GM21367 (cell line): ENCODE results near the gene AGTPBP1.

Experiments
- ATAC-seq: cut with Tn5 transposase; IDR thresholded peaks from one replicate; pipeline ENCODE4 v1.9.1; 2021; ENCODE audit not compliant: unreplicated experiment

AGTPBP1 gene

DNA sequence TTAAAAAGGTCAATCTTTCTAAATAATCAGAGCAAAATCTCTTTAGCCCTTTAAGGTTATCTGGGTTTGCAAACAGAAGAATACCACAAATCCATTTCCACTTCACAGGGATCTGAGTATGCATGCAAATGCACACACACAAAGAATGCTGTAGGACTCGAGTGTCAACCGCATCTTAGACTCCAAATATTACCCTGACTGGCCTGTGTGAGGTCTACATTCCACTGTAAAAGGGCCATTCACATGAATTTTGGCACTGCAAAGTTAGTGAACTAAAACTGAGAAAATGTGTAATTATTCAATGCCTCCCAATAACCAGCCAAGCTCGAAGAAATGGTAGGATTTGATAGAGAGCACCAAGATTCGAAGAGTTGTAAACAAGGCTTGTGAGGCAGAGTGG is 199.9 kb downstream of the AGTPBP1 start:
- no peak for ATAC-seq

DNA sequence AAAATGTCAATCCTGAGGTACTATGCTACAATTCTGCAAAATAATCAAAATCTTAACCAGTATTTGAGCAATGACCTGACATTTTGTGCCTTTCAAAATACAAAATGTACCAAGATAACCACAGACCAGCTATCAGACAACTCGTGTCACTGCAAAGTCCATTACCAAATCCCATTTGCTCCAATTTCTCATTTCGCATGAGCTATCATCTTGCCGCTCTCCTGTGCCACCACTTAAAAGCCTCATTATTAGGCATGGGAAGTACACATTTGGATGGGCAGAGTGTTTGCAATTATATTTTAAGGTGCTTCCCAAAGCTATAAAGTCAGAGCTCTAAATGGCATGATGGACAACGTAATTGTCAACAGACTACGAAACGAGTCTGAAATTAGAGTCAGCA is 205.2 kb downstream of the AGTPBP1 start:
- ATAC-seq: no peak

DNA sequence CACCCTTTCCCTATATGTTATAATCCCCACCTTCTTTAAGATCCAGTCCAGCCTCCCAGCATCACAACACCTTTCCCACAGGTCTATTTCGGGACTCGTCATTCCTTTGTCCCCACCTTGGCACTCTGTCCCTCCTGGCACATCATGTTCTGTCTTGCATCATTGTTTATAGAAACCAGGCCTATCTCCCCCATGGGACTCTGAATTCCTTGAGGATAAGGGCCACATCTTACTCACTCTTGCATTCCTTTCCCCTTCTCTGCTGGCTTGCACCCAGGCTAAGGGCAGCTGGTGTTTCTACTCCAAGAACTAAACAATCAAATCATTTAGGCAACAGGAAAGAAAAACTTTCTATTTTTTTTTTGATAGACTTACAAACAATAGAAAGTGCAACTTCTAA is 205.7 kb downstream of the AGTPBP1 start:
- no peak for ATAC-seq

DNA sequence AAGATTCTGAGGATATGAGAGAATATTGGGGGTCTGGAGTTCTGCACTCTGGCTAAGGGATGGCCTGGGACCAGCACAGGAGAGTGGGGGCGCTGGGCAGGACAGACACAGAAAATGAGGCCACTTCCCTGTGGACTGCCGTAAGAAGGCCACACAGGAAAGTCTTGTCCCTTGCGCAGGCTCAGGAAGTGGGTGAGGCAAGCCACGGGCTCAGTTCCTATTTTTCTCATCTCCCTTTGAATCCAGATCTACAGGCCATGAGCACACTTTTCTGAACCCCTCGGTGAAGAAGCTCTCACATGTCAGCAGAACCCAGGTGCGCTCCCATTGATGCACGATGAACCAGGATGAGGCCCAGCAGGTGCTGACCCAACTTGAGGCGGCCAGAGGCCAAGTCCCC is 207.4 kb downstream of the AGTPBP1 start:
- ATAC-seq: no peak

DNA sequence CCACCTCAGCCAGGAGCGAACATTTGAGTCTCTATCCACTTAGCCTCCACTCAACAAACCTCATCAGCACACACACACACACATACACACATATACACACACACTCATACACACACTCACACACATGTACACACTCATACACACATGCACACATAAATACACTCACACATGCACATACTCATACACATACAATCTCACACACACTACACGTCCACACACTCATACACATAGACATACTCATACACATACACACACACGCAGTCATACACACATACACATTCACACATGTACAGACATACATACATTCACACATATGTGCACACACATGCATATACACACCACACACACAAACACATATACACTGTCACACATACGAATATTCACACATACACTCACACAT is 208.2 kb downstream of the AGTPBP1 start:
- ATAC-seq: no peak

DNA sequence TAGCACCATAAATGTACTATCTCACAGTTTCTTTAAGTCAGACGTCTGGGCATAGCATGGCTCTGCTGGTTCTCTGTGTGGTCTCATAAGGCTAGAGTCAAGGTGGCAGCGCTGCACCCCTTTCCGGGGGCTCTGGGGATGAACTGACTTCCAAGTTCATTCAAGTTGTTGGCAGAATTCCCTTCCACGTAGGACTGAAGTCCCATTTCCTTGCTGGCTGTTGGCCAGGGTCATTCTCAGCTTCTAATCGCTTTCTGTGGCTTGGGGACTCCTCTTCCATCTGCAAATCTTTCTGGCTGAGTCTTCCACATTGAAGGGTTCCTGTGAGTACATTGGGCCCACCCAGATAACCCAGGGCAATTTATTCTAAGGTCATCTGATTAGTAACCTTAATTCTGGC is 211.0 kb downstream of the AGTPBP1 start:
- ATAC-seq: no peak

DNA sequence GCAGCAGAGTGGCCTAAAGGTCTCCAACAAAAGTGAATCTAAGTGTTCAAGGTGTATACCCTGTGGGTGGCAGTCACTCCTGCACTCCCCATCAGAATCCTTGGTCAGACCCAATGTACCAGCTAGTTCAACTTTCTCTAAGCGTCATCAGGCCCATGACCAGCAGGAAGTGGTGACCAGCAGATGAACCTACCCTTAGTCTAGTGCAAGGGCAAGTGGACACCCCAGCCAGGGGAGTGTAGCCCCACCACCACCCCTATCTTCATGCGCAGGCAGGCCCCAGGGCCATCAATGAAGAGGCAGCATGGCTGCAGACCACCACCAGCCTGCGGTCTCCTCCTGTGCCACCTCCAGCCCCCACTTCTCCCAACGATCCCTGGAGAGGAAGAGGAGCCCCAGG is 213.1 kb downstream of the AGTPBP1 start:
- no peak for ATAC-seq

DNA sequence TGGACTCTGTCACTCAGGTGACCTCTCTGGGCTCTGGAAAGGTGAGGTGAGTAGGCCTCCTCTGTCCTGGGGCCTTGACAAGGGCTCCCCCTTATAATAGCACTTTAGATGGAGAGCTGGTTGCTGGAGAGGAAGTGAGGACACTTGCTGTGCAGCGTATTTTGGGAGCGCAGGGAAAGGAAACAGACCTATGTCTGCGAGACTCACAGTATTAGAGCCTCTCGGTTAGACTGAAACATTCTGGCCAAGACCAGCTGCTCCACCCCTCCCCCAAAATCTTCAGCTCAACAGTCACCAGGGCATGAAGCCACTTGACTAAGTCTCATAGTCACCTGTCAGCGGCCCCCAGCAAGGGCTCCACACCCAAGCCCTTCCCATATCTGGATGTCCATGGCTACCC is 213.6 kb downstream of the AGTPBP1 start:
- ATAC-seq: no peak

DNA sequence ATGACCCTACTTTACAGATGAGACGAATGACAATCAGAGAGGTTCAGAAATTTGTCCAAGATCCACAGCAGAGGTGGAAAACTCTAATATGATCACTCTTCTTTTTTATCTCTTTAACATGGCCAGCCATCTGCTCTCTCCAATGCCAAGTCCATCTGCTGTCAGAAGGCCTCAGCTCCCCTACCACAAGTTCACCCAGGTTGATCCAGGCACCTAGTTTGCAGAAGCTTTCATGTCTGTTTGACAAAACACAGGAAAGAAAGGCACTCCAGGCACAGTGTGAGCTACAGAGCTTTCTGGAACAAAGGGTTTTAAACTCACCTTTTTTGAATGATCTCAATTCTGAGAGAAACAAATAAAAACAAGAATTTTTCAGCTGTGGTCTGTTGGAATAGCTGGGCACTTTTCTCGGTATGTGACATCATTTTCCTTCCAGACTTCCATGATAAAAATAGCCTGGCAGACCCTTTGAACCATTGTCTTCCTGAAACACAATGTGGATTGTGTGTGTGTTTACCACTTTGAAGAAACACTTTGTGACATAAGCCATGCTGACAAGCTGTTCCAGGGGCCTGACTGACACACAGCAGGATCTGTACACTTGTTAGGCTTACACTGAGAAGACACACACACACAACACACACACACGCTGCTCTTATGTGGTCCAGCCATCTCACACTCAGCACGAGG is 214.3 kb downstream of the AGTPBP1 start:
- ATAC-seq: no peak

DNA sequence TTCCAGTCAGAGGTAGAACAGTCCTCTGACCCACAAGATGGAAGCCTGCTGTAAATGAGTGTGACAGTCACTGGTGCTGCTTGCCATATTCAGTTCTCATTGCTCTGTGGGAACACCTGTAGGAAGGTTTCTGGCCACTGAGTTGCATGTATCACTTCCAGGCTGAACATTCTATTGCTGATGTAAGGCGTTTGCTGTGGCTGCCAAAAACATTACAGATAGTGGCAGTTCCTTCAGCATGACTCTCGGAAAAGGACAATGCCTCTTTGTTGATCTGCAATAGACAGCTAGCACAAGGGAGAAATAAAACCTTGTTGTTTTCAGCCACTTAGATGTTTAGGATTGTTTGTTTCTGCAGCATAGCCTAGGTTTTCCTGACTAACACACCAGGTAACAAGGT is 217.2 kb downstream of the AGTPBP1 start:
- ATAC-seq: no peak

DNA sequence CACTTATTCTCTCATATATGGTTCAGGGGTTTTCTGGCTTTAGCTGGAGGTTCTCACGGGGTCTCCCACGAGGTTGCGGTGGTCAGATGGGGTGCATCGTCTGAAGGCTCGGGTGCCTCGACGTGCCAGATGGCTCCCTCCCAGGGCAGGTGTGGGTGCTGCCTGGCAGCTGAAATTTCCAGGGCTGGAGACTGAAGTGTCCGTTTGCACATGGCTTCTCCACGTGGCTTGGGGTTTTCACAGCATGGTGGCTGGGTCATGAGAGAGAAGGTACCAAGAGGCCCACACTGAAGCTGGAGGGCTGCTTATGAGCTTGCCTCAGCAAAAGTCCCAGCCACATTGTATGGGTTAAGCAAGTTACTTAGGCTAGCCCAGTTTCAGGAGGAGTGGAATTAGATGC is 218.6 kb downstream of the AGTPBP1 start:
- no peak for ATAC-seq

DNA sequence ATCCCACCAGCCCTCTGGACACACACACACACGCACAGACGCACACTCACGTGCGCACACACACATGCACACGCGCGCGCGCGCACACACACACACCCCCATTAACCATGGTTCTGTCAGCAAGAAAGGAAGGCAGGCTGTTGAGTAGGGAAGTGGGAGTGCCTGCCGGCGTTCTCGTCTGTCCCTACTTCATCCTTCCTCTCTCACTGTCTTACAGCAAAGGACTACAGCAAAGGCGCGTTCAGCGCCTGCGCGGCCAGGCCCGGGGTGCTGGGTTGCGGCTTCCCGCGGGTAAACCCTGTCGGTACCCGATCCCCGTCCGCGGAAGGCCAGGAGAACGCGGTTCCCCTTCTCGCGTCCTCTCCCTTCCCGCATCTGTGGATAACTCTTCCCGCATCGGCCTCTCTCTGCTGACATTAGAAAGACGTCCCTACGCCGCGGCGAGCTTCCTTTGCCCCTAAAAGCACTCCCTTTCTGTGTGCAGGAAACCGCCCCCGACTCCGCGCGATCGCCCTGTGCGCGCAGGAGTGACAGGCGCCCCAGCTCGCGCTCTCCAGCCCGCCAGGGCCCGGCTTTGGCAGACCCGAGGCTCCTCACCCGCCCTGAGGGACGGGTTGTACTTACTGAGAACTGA is 219.2 kb downstream of the AGTPBP1 start:
- no peak for ATAC-seq

DNA sequence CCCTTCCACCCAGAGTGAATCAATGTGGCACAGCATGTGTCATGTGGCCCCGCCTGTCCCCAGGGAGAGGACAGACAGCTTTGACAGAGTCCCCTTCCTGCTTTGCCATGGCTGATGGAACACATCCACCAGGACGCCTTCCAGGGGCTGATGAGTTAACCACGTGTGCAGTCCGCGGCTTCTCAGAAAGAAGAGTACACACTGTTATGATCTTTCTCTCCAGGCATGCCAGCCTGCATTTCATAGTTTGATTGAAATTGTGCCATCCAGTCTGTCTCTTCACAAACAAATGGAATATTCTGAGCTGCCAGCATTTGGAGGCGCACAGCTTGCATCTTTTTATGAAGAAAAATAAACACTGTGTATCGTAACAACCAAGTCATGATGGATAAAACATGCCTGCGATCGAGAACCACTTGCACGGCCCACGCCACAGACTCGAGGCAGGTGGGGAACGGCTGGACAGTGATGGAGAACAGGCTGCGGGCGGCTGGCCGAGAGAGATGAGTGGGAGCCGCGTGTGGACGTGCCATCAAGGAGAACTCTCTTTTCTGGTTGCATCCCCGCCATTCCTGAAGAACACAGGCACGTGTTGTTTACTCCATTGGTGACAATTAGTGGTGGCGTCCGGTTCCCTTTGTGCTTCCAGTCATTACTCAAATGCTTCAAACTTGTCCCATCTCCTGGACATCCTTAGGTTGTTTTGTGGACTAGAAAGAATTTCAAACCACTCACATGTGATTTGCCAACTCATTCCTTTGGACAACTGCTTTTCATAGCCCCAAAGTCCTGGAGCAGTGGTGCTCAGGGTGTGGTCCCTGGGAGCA is 220.2 kb downstream of the AGTPBP1 start:
- ATAC-seq: no peak

DNA sequence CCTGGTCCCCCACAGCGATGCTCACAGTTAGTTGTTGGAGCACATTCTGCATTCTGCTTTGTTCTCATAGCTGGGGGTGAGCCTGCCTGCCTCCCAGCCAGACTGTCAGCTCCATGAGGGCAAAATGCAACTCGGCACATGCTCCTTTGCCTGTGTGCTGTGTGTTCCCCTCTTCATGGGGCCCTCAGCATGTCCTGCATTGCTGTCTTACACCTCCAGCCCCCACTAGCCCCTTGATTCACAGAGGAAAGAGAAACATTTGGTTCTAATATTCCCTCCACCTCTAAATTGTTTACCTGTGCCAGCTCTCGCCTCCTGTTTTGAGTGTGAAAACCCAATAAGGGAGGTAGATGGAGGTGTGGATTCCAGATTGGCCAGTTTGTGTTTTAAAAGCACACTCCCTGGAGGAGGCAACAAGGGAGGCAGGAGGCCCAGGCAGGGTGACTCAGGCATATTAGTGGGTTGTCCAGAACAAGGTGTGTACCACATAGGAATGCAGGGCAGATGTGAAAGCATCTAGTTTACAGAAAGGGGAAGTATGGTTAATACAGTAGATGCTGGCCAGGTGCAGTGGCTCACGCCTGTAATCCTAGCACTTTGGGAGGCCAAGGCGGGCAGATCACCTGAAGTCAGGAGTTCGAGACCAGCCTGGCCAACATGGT is 224.6 kb downstream of the AGTPBP1 start:
- ATAC-seq: no peak

DNA sequence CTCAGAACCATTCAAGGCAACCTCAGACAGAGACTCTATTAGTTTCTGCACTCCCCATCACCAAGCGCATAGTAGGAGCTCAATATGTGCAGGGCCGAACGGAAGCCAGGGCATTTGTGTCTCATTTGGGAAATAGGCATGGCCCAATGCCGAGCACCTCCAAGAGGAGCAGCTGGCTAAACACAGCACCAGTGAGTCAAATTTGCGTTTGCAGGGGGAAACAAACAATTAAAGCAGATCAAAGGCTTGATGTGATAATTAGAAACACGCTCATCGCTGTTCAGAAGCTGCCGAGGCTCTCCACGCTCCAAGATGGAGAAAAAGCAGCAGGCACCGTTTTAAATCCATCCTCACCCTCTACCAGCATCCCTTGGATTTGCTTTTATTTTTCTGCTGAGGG is 225.3 kb downstream of the AGTPBP1 start:
- no peak for ATAC-seq

DNA sequence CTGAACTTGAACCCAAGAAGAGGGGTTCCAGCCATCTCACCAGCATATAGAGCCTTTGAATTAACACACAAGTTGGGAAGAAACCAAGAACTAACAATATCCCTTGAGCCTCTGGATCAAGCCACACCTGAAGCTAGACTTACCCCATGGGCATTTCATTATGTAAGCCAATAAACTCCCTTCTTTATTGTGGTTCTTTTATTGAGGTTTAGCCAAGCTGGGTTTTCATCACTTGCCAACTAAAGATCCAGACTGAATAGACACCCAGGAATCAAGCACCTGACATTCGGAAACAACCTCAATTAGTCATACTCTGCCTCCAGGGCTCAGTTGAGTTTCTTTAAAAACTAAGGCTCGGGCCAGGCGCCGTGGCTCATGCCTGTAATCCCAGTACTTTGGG is 226.7 kb downstream of the AGTPBP1 start:
- no peak for ATAC-seq

DNA sequence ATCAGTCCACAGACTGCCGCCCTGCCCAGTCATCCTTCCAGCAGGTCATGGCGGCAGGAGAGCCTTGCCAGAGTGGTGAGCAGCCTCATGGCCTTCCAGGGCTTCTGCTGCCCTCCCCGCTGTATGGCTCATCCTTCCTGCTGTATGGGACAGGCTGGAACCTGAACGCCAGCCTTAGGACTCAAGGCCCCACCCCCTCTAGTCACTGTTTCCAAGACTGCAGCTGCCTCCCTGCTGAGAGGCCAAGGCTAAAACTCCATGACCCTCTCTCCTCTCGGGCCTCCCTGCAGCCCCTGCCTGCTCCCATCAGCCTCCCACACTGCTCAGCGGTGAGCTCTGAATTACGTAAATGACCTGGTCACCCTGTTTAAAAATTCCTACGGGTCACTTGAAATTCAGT is 227.5 kb downstream of the AGTPBP1 start:
- ATAC-seq: no peak

DNA sequence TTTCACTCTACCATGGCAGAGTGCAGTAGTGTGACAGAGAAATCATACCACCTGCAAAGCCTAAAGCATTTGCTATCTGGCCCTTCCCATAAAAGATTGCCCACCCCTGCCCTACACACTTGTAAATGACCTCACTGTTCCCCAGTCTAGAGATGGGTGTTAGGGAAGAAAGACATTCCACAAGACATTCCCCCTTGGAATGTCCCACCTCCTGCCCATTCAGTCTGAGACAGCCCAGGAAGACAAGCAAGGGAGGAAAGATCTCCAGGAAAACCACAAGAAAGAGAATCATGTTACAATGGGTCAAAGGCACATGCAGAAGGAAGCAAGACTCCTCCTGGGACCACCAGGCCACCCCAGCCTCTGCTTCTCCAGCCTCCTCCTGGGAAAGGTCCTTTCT is 230.0 kb downstream of the AGTPBP1 start:
- no peak for ATAC-seq

DNA sequence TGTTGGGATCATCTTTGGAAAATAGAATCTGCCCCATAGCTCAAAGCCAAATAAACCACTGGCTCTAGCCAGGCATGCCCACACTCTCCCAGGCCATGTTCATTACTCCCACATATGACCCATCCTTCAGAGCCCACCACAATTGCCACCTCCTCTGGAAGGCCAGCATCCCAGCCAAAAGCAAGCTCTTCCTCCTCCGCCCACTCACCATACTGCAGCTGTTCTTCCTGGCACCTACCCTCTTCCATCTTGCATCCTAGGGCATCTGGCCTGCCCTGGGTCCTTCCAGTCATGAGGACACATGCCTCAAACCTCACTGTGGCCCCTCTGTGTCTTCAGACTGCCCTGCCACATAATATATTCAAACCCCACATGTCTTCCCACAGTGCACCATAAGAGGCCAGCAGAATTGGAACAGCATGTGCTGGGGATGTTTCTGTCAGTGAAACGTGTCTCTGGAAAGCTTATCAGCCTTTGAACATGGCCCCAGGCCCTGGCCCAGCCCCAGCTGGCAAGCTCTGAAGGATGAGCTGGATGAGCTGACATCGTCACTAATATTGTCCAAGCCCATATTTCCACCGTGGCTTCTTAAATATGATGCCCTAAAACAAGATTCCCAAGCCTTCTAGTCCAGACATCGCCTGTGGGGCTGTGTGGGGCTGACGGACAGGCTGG is 230.8 kb downstream of the AGTPBP1 start:
- no peak for ATAC-seq

DNA sequence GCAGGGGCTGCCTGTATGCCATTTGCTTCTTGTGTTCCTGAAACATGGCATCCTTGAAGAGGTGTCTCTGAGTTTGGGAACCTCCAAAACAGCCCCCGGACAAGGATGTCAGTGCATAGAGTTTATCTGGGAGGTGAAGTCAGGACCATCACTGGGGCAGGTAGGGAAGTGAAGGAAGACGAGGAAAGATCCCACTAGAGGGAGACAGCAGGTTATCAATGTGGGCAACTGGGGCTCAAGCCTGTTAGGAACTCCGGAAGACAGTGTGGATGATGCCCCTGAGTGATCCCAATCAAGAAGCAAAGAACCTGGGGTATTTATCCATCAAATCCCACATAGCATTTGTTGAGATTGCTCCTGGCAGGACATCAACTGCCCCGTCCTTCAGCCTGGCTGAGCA is 233.1 kb downstream of the AGTPBP1 start:
- ATAC-seq: no peak

DNA sequence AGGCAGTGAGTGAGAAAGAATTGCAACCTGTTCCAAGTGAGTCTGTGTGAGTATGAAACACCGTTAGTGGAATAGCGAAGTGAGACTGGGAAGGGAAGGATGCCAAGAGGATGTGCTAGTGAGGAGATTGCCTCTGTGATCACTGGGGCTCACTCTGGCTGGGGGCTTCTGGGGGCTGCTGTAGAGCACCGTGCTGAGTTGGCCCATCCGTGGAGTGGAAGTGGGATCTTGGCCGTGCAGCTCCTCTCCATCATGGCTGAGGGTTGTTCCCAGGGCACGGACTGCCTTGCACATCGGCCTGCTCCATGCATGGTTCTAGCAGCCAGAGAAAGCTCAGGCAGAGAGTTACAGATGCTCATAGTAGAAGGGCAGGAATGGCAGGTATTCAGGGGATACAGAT is 236.1 kb downstream of the AGTPBP1 start:
- ATAC-seq: no peak
